GM12874 (cell line): ENCODE results near the gene MAN2A1.

Experiments used
- CTCF ChIP-seq: IDR thresholded peaks from 2 replicates; pipeline ENCODE4 v1.5.1; 2011; ENCODE audit warnings: low read depth, mild to moderate bottlenecking, control low read depth, low read length, moderate library complexity; ENCODE audit not compliant: insufficient read depth

The MAN2A1 gene

GRCh38 chr5:109910874-109911273 is 221.1 kb downstream of the MAN2A1 start:
- no peak for TF ChIP-seq CTCF

DNA sequence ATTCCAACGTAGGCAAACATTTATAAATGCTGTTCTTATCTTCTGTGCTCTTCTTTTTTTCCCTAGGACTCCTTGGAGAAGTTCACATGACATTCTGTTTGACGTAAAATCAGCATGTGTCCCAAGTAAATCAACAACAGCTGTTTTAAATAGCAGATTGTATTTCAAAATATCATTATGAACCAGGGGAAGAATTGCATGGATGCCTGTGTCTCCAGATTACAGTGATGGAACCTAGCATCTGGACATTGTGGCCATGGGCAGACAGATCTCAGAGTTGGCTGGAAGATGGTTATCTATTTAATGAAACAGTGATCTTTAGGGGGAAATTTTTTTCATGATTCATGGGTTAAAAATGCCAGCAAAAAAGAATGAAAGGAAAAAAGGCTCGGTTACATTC is 222.0 kb downstream of the MAN2A1 start:
- no peak for TF ChIP-seq CTCF

DNA sequence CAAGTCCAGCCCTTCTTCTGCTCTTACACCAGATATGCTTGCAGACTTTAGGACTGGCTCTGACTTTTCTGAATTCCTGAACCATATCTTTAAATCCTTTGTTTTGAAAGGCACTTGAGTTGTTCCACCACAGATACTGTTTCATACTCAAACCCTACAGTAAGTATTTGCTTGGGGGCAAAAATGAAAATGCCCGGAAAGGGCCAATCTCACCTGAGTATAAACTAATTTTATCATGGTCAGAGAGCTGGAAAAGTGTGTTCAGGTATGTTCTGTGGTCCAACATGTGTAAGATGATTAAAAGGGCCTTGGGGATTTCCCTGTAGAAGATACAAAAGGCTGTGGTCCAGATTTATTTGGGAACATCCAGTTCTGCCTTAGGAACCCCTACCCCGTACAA is 225.2 kb downstream of the MAN2A1 start:
- no peak for TF ChIP-seq CTCF

GRCh38 chr5:109916481-109917153 is 226.9 kb downstream of the MAN2A1 start:
- no peak for TF ChIP-seq CTCF
